ENCODE measurements around the gene CUX1. TPM values are rescaled to one million over a fixed set of nuclear protein-coding genes. Genes with fewer than 3 reads are reported as not detected.
"Not testable (repeated sequence)": the region's sequence is repeated elsewhere in the genome, so short reads cannot be mapped to it uniquely, and the experiment has no call there.

Gene CUX1
- total RNA-seq, 1 donor from 2014 or later = 33.3 TPM

DNA sequence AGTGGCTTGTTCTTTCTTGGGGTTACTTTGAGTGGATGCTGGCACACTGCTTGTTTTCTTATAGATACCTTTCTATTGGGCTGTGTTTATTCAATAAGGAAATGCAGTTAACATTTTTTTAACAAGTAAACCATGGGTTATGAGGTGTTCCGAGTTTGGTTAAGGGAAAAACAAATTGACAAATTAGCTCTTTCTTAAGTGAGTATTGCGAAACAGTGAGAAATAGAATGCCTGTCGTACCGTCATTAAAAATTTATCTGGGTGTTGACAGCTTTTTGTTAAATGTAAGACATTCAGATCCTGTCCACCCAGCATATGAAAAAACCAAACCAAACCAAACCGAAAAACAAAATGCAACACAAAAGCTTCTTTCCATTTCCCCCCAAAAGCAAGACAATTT, 6.2 kb downstream of the CUX1 start:
- intact Hi-C loops (cut with micrococcal nuclease) = no loop called here

DNA sequence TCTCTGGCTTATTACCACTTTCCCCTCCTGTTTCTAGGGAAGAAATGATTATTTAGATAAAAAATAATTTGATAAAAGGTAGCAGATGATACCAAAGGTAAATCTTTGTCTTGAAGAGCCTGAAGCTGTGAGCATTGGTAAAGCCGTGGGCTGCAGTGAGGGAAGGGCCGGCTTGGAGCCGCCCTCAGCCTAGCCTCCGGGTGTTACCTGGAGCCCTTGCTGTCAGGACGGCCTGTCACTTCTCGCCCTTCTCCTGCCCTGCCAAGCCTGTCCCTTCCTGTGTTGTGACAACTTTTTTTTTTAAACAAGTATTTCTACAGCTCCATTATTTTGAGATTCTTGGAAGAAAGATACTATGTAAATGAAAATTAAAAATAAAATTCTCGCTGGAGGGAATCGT, 7.0 kb downstream of the CUX1 start:
- intact Hi-C loops (cut with micrococcal nuclease) = no loop called here

- intact Hi-C loops (cut with micrococcal nuclease) = no loop called here
Observed at GRCh38 chr7:101826081-101826835, 8.8 kb downstream of the CUX1 start.

DNA sequence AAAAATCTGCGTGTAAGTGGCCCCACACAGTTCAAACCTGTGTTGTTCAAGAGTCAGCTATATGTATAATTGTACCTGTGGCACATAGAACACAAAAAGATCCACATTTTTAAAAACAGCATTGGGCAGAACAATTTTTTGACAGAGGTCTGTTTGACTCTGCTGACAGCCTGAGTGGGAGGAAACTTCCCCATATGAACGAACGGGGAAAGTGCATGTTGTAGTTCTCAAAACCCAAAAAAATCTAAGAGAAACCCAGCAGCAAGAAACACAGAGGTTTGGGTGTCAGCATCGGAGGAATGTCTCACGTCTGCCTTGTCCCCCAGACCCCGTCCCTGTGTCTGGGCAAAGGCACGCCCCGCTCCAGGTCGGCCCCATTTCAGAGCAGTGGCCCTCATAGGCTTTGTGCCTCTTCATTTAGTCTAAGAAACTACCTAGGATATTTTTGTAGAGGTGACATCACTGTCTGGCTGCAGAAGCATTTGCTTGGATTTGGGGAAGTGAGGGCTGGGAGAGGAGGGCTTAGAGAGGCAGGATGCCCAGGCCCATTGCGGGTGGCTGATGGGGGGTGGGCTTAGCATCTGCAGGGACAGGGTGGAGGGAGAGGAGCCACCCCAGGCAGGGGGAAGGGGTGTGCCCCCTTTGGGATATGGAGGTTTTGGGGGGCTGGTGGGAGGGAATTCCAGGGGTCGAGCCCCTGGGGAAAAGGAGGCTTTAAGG, 11.0 kb downstream of the CUX1 start:
- intact Hi-C loops (cut with micrococcal nuclease) = no loop called here

DNA sequence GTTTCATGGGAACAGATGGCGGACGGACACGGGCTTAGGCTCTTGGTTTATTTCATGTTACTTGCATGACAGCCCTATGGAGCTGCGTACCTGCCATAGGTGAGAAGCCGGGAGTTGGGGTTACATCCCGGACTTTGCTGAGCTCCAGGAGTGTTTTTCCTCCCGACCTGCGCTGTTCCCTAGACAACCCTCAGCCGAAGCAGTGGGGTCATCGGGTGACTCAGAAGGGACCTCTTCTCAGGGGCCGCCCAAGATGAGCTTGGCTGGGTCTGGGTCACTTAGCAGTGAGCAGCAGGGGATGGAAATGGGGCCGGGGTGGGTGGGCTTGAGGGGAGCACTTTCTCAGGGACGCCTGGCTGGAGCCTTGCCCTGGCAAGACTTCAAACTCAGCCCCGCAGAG, 11.9 kb downstream of the CUX1 start:
- intact Hi-C loops (cut with micrococcal nuclease) = no loop called here

GRCh38 chr7:101829821-101830220, 12.4 kb downstream of the CUX1 start:
- intact Hi-C loops (cut with micrococcal nuclease) = no loop called here

DNA sequence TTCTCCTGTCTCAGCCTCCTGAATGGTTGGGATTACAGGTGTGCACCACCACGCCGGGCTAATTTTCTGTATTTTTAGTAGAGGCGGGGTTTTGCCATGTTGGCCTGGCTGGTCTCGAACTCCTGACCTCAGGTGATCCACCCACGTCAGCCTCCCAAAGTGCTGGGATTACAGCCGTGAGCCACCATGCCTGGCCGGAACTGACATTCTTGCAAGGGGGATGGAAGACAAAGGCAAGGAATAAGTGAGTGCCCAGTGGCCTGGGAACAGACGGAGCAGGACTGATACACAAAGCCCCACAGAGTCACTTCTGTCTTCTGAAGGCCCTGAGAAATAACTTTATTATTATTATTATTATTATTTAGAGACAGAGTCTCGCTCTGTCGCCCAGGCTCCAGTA, 14.0 kb downstream of the CUX1 start:
- intact Hi-C loops (cut with micrococcal nuclease) = not testable (repeated sequence)

DNA sequence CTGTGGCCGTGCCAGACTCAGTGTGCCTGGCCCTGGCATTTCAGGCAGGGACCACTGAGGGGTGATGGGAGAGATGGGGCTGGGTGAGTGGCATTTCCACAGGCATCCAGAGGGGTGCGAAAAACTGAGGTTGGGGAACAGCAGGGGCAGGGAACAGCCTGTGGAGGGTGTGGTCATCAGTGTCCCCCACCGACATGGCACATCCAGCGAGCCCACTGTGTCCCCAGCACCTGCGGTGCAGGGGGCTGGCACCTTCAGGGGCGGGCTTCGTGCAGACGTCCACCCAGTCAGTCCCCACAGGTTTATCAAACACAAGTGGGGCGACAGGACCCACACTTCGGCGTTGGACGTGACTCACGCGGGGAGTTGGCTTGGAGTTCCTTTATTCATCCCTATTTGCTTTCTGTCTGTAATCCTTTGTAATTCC, 14.8 kb downstream of the CUX1 start:
- intact Hi-C loops (cut with micrococcal nuclease) = no loop called here

- intact Hi-C loops (cut with micrococcal nuclease) = no loop called here
Observed at GRCh38 chr7:101832685-101833375, 15.4 kb downstream of the CUX1 start.

DNA sequence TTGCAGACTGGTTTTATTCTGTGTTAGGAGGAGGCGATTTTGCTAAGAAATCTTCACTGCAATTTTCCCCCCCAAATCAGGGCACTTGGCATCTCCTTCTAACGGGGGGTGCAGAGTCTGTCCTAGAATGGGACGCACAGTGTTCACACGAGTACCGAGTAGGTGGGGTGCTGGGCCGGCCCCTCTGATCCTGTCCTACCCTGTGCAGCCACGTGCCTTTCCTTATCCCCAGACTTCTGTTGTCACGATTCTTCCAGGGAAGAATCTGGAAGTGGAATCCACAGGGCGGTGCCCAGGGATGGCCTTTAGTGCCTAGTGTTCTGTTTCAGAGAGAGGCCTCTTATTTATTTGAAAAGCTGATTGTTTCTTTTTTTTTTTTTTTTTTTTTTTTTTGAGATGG, 16.4 kb downstream of the CUX1 start:
- intact Hi-C loops (cut with micrococcal nuclease) = no loop called here

DNA sequence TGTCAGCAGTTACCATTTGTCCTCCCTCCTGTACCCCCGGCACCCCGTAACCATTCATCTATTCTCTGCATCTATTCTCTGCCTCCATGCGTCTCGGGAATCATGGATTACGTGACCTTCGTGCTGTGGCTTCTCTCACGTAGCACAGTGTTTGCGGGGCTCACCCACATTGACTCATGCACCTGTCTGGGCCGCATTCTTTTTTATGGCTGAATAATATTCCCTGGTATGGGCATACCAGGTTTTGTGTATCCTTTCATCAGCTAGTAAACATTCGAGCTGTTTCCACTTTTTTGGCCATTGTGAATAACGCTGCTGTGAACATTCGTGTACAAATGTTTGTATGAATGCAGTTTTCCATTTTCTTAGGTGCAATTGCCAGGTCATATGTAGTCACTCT, 17.7 kb downstream of the CUX1 start:
- intact Hi-C loops (cut with micrococcal nuclease) = no loop called here

DNA sequence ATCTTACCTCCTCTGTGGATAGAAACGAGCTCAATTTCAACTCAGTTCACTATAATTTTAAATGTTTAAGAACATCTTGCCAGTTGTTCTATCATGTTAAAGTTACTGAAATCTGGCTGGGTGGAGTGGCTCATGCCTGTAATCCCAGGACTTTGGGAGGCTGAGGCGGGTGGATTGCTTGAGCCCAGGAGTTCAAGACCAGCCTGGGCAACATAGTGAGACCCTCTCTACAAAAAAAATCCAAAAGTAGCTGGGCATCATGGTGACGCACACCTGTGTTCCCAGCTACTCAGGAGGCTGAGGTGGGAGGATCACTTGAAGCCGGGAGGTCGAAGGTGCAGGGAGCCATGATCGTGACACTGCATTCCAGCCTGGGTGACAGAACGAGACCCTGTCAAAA, 20.0 kb downstream of the CUX1 start:
- intact Hi-C loops (cut with micrococcal nuclease) = not testable (repeated sequence)

DNA sequence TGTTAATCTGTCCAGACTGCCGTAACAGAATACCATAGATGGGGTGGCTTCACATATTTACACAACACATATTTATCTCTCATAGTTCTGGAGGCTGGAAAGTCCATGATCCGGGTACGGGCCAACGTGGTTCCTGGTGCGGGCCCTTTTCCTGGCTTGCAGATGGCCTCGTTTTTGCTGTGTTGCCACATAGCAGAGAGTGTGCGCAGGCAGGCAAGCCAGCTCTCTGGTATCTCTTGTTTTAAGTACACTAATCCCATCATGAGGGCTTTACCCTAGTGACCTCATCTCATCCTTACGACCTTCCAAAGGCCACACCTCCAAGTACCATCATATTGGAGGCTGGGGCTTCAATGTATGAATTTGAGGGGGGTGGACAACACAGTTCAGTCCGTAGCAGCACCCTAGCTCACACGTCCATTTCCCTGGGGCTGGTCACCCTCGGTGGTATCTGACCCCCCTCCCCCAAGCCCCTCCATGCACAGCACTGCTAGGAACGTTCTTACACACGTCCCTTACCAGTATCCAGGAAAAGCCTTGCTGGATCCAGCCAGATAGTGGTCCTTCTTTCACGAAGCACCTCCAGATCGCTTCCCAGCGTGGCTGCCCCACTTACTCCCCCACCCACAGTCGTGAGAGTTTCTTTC, 21.5 kb downstream of the CUX1 start:
- intact Hi-C loops (cut with micrococcal nuclease) = no loop called here

- intact Hi-C loops (cut with micrococcal nuclease) = no loop called here
Observed at GRCh38 chr7:101841328-101841727, 23.9 kb downstream of the CUX1 start.

DNA sequence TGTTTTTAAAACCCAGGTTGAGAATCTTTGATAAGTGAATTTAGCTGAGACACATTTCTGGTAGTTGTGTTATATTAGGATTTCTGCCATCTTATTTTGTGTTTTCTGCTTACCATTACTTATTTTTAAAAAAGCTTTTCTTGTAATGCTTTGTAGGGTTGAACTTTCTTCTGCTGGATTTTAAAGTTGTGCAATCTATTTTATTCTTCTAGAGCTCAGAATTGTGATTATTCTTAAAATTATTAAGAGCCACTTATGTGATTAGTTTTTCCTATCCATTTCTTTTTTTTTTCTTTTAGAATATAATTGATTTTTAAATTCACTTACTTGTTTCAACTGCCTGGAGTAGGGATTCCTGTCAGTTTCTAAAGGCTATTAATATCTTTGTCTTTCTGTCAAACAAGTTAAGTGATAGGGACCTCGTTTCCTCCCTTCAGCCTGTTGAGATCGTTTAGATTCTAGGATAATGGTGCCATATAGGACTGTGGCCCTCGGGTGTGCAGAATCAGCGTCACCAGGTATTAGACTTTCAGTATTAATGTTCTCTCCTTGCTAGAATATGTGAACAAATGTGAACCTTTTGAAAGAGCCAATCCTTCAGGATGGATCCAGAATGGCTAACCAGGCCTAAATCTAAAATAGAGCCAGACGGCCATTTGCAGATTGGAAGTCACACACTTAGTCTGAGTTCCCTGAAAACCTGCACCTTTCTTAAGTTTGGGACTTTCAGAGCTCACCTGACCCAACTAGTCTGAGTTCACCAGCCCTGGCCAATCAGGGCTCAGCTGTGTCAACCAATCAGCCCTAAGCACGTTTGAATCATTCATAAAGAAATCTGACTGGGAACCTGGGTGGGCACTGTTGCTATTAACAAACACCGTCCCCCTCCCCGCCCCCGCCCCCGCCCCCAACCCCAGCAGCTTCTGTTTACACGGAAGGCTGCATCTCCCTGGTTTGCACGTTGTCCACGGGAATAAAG, 26.2 kb downstream of the CUX1 start:
- intact Hi-C loops (cut with micrococcal nuclease) = no loop called here

DNA sequence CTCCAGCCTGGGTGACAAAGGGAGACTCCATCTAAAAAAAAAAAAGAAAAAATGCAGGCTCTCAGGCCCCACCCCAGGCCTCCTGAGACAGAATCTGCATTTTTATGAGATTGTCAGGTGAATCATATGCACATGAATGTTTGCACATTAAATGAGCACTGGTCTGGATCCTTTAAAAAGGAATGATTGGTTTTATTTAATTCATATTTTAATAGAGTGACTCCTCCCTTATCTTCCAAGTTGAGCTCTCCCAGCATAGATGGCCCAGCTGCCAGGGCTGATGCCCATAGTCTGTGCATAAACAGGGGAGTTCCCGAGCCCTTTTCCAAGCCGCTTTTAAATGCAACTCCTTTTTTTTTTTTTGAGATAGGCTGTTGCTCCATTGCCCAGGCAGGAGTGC, 28.5 kb downstream of the CUX1 start:
- intact Hi-C loops (cut with micrococcal nuclease) = no loop called here

- intact Hi-C loops (cut with micrococcal nuclease) = no loop called here
Observed at GRCh38 chr7:101846800-101847538, 29.5 kb downstream of the CUX1 start.

DNA sequence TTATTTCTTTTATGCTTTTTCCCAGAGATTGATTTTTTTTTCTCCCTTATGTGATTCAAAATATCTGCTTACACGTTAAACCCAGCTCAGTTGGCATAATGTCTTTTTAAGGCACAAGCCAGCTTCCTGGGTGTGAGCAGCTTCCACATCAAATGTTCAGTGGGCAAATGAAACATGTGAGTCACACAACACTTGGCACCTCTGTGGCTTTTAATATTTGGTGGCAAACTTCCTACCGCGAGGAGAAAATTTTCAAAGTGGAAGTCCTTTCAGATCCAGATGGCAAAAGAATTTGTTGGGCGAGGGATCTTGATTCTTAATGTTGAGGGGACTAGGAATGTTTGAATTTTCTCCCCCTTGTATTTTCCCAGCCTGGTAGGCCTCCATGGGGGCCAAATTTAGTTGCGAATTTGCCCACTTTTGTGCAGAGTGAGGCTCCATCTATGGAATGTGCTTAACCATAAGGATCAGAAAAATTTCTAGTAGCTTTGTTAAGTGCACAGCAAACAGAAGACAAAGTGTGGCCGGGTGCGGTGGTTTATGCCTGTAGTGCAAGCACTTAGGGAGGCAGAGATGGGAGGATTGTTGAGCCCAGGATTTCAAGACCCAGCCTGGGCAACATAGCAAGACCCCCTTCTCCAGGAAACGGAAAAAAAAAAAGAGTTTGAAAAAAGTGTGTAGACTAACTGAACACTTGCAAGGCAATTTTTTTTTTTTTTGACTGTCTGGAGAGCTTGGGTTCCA, 31.0 kb downstream of the CUX1 start:
- intact Hi-C loops (cut with micrococcal nuclease) = no loop called here

DNA sequence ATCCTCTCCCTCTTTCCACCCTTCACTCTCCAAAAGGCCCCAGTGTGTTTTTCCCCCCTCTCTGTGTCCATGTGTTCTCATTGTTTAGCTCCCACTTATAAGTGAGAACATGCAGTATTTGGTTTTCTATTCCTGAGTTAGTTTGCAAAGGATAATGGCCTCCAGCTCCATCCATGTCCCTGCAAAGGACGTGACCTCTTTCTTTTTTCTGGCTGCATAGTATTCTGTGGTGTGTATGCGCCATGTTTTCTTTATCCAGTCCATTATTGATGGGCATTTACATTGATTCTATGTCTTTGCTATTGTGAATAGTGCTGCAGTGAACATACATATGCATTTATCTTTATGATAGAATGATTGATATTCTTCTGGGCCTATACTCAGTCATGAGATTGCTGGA, 31.9 kb downstream of the CUX1 start:
- intact Hi-C loops (cut with micrococcal nuclease) = not testable (repeated sequence)

All from T-helper 2 cell treated with Interferon-gamma antibody and Interleukin-4, amounts not matched to agents 100 ng/mL and 5 ng/mL, for 36 hours (primary cell).